GM12874 (cell line): ENCODE data around the gene ECT2L.

Experiments
- TF ChIP-seq, protein P1 (sequence below): IDR thresholded peaks from 2 replicates; pipeline ENCODE4 v1.5.1; 2011; ENCODE audit warnings: low read depth, mild to moderate bottlenecking, control low read depth, low read length, moderate library complexity; ENCODE audit not compliant: insufficient read depth

The ECT2L gene

GRCh38 chr6:138844192-138844591 is 48.3 kb downstream of the ECT2L start:
- TF ChIP-seq, protein P1, sequence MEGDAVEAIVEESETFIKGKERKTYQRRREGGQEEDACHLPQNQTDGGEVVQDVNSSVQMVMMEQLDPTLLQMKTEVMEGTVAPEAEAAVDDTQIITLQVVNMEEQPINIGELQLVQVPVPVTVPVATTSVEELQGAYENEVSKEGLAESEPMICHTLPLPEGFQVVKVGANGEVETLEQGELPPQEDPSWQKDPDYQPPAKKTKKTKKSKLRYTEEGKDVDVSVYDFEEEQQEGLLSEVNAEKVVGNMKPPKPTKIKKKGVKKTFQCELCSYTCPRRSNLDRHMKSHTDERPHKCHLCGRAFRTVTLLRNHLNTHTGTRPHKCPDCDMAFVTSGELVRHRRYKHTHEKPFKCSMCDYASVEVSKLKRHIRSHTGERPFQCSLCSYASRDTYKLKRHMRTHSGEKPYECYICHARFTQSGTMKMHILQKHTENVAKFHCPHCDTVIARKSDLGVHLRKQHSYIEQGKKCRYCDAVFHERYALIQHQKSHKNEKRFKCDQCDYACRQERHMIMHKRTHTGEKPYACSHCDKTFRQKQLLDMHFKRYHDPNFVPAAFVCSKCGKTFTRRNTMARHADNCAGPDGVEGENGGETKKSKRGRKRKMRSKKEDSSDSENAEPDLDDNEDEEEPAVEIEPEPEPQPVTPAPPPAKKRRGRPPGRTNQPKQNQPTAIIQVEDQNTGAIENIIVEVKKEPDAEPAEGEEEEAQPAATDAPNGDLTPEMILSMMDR = no peak

- TF ChIP-seq, protein P1 = no peak
Observed at GRCh38 chr6:138847884-138848283, 52.0 kb downstream of the ECT2L start.

- TF ChIP-seq, protein P1 = no peak
Observed at GRCh38 chr6:138848461-138848860, 52.6 kb downstream of the ECT2L start.

- TF ChIP-seq, protein P1 = no peak
Observed at GRCh38 chr6:138849791-138850190, 53.9 kb downstream of the ECT2L start.

DNA sequence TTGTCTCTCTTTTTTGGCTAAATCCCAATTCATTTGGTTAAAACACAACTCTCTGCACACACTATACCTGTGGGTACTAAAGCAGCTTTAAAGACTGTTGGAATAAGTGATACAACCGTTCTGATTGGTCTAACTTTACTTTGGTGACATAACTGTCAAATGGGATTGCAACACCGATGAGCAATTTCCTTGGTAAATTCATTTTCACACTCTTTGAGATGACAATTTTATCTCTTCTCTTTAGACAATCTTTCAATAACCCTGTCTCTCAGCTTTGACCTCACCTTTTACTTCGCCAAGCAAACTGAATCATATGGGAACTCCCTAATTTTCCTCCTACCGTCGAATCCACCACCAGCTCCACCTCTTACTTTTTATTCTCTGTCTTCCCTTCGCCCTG is 60.8 kb downstream of the ECT2L start:
- TF ChIP-seq, protein P1 = no peak

- TF ChIP-seq, protein P1 = no peak
Observed at GRCh38 chr6:138857775-138858174, 61.9 kb downstream of the ECT2L start.

DNA sequence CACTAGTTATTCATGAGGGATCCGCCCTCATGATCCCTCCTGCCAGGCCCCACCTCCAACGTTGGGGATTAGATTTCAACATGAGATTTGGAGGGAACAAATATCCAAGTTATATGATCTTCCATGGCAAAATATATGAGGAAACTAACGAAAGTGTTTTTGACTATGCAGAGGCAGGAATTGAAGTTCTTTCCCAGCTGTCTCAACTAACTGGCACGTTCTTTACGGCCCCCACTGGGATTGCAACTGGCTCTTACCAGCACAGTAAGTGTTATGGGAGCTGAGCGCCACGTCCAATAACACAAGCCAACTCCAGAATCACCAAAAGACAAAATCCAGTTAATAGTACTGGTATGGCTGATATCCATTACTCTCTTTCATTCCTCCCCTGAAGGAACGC is 66.6 kb downstream of the ECT2L start:
- TF ChIP-seq, protein P1 = no peak

DNA sequence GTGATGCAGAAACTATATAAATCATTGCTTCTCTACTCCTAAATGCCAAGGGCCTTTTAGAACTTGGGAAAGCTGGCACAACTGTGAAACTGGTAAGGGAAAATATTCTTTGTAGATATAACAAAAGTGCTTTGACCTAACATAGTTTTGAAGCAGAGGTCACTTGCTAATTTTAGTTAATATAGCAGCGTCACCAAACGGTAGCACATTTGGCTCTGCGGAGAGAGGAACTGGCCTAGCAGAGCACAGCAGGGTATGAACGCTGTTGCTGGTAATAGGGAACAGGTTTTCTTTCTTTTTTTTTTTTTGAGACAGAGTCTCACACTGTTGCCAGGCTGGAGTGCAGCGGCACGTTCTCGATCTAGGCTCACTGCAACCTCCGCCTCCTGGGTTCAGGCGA is 67.4 kb downstream of the ECT2L start:
- TF ChIP-seq, protein P1 = no peak
